Stromal cell of bone marrow (primary cell): Measurements from ENCODE around the gene ETFA.

Experiments
- DNase-seq: peaks from one replicate; pipeline ENCODE4 v3.0.0-alpha.2; 2012; ENCODE audit warnings: low read depth

ETFA gene

GRCh38 chr15:76215634-76216033, 95.6 kb downstream of the ETFA start:
- no peak for DNase-seq

GRCh38 chr15:76209942-76210341, 101.3 kb downstream of the ETFA start:
- no peak for DNase-seq

GRCh38 chr15:76209523-76209922, 101.7 kb downstream of the ETFA start:
- DNase-seq: no peak

GRCh38 chr15:76208786-76209424, 102.4 kb downstream of the ETFA start:
- no peak for DNase-seq

GRCh38 chr15:76208084-76208785, 103.0 kb downstream of the ETFA start:
- no peak for DNase-seq

- no peak for DNase-seq
Measured at GRCh38 chr15:76206325-76206976, 104.8 kb downstream of the ETFA start.

- no peak for DNase-seq
Measured at GRCh38 chr15:76204916-76205460, 106.3 kb downstream of the ETFA start.

- DNase-seq: no peak
Measured at GRCh38 chr15:76204109-76204845, 107.0 kb downstream of the ETFA start.

GRCh38 chr15:76203346-76204108, 107.7 kb downstream of the ETFA start:
- no peak for DNase-seq

- no peak for DNase-seq
Measured at GRCh38 chr15:76201536-76202255, 109.6 kb downstream of the ETFA start.

GRCh38 chr15:76200641-76201105, 110.6 kb downstream of the ETFA start:
- no peak for DNase-seq

GRCh38 chr15:76200083-76200465, 111.2 kb downstream of the ETFA start:
- no peak for DNase-seq

- DNase-seq: peak; percentile 70
Measured at GRCh38 chr15:76199106-76200082, 111.9 kb downstream of the ETFA start.

- DNase-seq: no peak
Measured at GRCh38 chr15:76198456-76199105, 112.7 kb downstream of the ETFA start.

GRCh38 chr15:76197703-76198455, 113.4 kb downstream of the ETFA start:
- DNase-seq: no peak

- DNase-seq: peak; percentile 53
Measured at GRCh38 chr15:76196269-76197231, 114.7 kb downstream of the ETFA start.
